ENCODE results near the gene YBX1.

Gene YBX1

GRCh38 chr1:42735056-42735455, 52.8 kb downstream of the YBX1 start:
- DNase-seq (ENCODE audit: low read depth): no peak
- TF ChIP-seq CTCF (IDR thresholded peaks at IDR 0.05; ENCODE audit: low read depth, low read length, missing control alignments): no peak
- H3K4me3 ChIP-seq (ENCODE audit: low read depth, low read length): no peak overlapping the region

- TF ChIP-seq CTCF (IDR thresholded peaks at IDR 0.05; ENCODE audit: low read depth, low read length, missing control alignments): no peak
- no peak for DNase-seq (ENCODE audit: low read depth)
- H3K4me3 ChIP-seq (ENCODE audit: low read depth, low read length): no peak overlapping the region
Observed at GRCh38 chr1:42735477-42736105, 53.4 kb downstream of the YBX1 start.

DNA sequence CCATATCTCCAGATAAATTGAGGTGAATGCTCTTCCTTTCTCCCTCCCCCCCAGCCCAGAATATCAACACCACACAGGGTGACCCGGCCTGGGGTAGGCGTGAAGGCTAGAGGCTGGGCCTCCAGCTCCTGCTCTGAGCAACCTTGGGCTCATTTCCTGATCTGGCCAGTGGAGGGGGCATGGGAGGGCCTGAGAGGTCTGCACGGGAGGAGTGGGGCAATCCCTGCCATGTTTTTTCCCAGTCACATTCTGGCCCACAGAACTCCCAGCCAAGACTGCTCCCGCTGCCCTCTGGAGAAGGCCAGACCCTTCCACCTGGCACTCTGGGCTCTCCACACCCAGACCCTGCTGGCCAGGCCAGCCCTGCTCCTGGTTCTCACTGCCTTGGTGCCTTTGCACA, 53.9 kb downstream of the YBX1 start:
- no peak overlapping the region for H3K4me3 ChIP-seq (ENCODE audit: low read depth, low read length)
- TF ChIP-seq CTCF (IDR thresholded peaks at IDR 0.05; ENCODE audit: low read depth, low read length, missing control alignments): peak; percentile 29
- no peak for DNase-seq (ENCODE audit: low read depth)

DNA sequence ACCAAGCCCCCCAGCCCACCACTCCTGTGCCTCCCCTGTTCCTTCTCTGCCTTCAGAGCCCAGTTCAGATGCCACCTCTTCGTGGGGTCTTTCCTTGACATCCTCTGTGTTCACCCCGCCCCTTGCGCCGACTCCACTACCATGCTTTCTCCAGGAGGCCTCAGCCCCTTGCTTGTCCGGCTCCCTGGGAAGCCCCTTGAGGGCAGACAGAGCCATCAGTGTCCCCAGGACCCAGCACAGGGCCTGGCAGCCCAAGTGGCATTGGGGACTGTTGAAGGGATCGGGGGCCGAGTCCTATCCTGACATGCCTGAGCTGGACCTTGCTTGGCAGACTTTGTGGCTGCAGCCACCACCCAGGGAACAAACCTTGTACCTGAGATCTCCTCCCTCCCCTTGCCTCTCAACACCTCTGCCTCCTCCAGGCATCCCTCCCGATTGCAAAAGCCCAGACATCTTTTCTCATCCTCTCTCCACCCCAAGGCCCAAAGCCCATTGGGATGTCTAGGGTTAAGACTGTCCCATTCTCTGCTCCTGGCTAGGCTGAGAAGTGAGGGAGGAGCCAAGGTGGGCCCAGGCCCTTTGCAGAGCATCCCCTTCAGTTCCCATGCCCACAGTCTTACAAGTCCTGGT, 54.5 kb downstream of the YBX1 start:
- no peak overlapping the region for H3K4me3 ChIP-seq (ENCODE audit: low read depth, low read length)
- TF ChIP-seq CTCF (IDR thresholded peaks at IDR 0.05; ENCODE audit: low read depth, low read length, missing control alignments): no peak
- no peak for DNase-seq (ENCODE audit: low read depth)

DNA sequence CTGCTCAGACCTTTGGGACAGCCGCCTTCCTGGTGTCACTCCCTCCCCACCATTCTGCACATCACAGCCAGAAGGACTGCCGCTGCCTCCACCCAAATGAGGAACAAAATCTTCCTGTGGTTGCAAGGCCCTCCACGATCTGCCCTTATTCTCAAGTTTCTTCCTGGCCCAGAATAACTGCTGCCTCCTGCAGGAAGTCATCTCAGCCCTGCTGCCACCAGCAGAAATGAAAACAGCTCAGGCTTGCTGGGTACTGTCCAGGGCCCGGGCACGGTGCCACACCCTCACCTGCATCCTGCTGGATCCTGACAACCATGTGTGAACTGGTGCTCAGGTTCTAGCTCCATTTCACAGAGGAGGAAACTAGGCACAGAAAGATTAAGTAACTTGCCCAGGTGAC, 55.0 kb downstream of the YBX1 start:
- TF ChIP-seq CTCF (IDR thresholded peaks at IDR 0.05; ENCODE audit: low read depth, low read length, missing control alignments): peak; percentile 11
- H3K4me3 ChIP-seq (ENCODE audit: low read depth, low read length): no peak overlapping the region
- DNase-seq (ENCODE audit: low read depth): peak; percentile 4

DNA sequence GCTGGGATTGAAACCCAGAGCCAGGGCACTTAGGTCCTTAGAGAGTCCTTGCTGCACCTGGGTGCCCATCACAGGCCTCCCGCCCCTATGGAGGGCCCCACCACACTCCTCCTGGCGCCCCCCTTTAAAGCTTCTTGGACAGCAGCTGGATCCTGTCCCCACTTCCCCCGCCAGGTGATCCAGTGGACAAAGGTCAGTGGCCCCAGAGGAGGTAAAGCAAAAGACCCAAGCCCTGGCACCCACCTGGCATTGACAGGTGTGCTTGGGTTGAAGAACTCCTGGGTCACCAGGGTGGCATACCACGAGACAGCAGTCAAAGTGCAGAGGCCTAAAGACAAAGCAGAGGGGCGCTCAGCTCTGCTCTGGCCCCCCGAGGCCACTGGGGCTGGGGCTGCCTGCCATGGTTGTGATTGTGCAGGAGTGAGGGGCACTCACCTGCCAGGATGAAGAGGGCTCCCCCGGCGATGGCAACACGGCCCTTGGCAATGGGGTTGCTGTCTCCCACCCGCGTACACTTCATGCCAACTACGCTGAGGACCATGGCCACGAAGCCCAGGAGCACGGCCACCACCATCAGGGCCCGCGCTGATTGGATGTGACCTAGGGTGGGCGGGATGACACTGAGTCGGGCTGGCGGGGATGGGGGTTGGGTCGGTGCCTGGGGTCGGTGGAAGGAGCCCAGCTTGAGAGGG, 55.9 kb downstream of the YBX1 start:
- no peak for TF ChIP-seq CTCF (IDR thresholded peaks at IDR 0.05; ENCODE audit: low read depth, low read length, missing control alignments)
- H3K4me3 ChIP-seq (ENCODE audit: low read depth, low read length): no peak overlapping the region
- no peak for DNase-seq (ENCODE audit: low read depth)
